GM23338 (cell line): ENCODE results near the gene NEDD4. TPM values are rescaled to one million over a fixed set of nuclear protein-coding genes. Genes with fewer than 3 reads are reported as not detected.

Experiments
- ATAC-seq: fragments of 200-7000 bp; cut with Tn5 transposase; 3 replicates; pipeline ENCODE4 v1.9.1; 2020
- DNase-seq: peaks from one replicate; pipeline ENCODE4 v3.0.0-alpha.2; 2015; ENCODE audit warnings: low spot score
- H2AFZ ChIP-seq: fragments of 200-600 bp; sonication (generic); 2 replicates; pipeline ENCODE4 v1.8.0; 2016; ENCODE audit warnings: antibody characterized with exemption, mild to moderate bottlenecking, moderate library complexity
- H3F3A ChIP-seq: fragments of 200-600 bp; sonication (generic); replicated peaks from 2 replicates; pipeline ENCODE4 v1.8.0; 2017; ENCODE audit warnings: antibody characterized with exemption, mixed run types, low read depth
- H3K27ac ChIP-seq: fragments of 200-600 bp; sonication (generic); 2 replicates; pipeline ENCODE4 v1.6.1; 2016; ENCODE audit warnings: low read depth
- H3K27me3 ChIP-seq: fragments of 200-600 bp; sonication (generic); 2 replicates; pipeline ENCODE4 v1.8.0; 2016; ENCODE audit warnings: mild to moderate bottlenecking, mixed run types, moderate library complexity; ENCODE audit not compliant: insufficient read depth
- H3K36me3 ChIP-seq: fragments of 200-600 bp; sonication (generic); 2 replicates; pipeline ENCODE4 v1.8.0; 2016; ENCODE audit warnings: mild to moderate bottlenecking; ENCODE audit not compliant: insufficient read depth
- H3K4me1 ChIP-seq: fragments of 200-600 bp; sonication (generic); 2 replicates; pipeline ENCODE4 v1.8.0; 2016; ENCODE audit warnings: mild to moderate bottlenecking, moderate library complexity; ENCODE audit not compliant: insufficient read depth
- H3K4me2 ChIP-seq: fragments of 200-600 bp; sonication (generic); 2 replicates; pipeline ENCODE4 v1.7.1; 2017; ENCODE audit warnings: mixed run types
- H3K4me3 ChIP-seq: fragments of 200-600 bp; sonication (generic); 2 replicates; pipeline ENCODE4 v1.6.1; 2016; ENCODE audit warnings: mixed run types
- H3K79me2 ChIP-seq: fragments of 200-600 bp; sonication (generic); replicated peaks from 2 replicates; pipeline ENCODE4 v1.8.0; 2017; ENCODE audit warnings: mild to moderate bottlenecking; ENCODE audit not compliant: insufficient read depth
- H3K9me2 ChIP-seq: fragments of 200-600 bp; sonication (generic); 2 replicates; pipeline ENCODE4 v1.8.0; 2017; ENCODE audit not compliant: insufficient read depth
- H4K20me1 ChIP-seq: fragments of 200-600 bp; sonication (generic); replicated peaks from 2 replicates; pipeline ENCODE4 v1.8.0; 2017; ENCODE audit warnings: mild to moderate bottlenecking; ENCODE audit not compliant: insufficient read depth
- H3K27ac Mint-ChIP-seq: 2 replicates; pipeline ENCODE4 v1.8.0; 2020; ENCODE audit warnings: inconsistent platforms, mild to moderate bottlenecking, moderate library complexity, mixed read lengths
- H3K27me3 Mint-ChIP-seq: 3 replicates; pipeline ENCODE4 v1.8.0; 2022; ENCODE audit warnings: low read depth, mild to moderate bottlenecking, moderate library complexity, mixed read lengths, inconsistent platforms; ENCODE audit not compliant: insufficient read depth, poor library complexity
- H3K36me3 Mint-ChIP-seq: 3 replicates; pipeline ENCODE4 v1.8.0; 2021; ENCODE audit warnings: low read depth, mild to moderate bottlenecking, inconsistent platforms, moderate library complexity, mixed read lengths
- H3K4me1 Mint-ChIP-seq: 3 replicates; pipeline ENCODE4 v1.8.0; 2020; ENCODE audit warnings: mild to moderate bottlenecking, inconsistent platforms, mixed read lengths
- H3K4me3 Mint-ChIP-seq: 3 replicates; pipeline ENCODE4 v1.8.0; 2021; ENCODE audit warnings: moderate library complexity, mild to moderate bottlenecking, inconsistent platforms, mixed read lengths
- H3K9me3 Mint-ChIP-seq: 3 replicates; pipeline ENCODE4 v1.8.0; 2020; ENCODE audit warnings: moderate library complexity, mild to moderate bottlenecking, inconsistent platforms, mixed read lengths
- CREB1 ChIP-seq: fragments of 250-450 bp; sonication (Bioruptor Pico); IDR thresholded peaks from 2 replicates; pipeline ENCODE4 v1.5.0; 2020; ENCODE audit warnings: low read depth, mild to moderate bottlenecking, moderate library complexity
- EZH2 ChIP-seq: fragments of 200-600 bp; sonication (generic); IDR thresholded peaks from one replicate; pipeline ENCODE4 v1.8.0; 2017; ENCODE audit warnings: antibody characterized with exemption, mild to moderate bottlenecking, low read depth; ENCODE audit not compliant: unreplicated experiment
- EZH2phosphoT487 ChIP-seq: fragments of 200-600 bp; sonication (generic); IDR thresholded peaks from one replicate; pipeline ENCODE4 v1.8.1; 2018; ENCODE audit warnings: antibody characterized with exemption; ENCODE audit not compliant: unreplicated experiment
- JUNB ChIP-seq: IDR thresholded peaks from one replicate; pipeline ENCODE4 v1.6.1; 2016; ENCODE audit warnings: antibody characterized with exemption; ENCODE audit not compliant: unreplicated experiment
- NANOG ChIP-seq: IDR thresholded peaks from 2 replicates; pipeline ENCODE4 v1.6.1; 2016; ENCODE audit warnings: antibody characterized with exemption, borderline replicate concordance
- POLR2AphosphoS5 ChIP-seq: IDR thresholded peaks from 2 replicates; pipeline ENCODE4 v1.6.1; 2016; ENCODE audit warnings: antibody characterized with exemption, low read depth
- STAT1 ChIP-seq: IDR thresholded peaks from one replicate; pipeline ENCODE4 v1.6.1; 2016; ENCODE audit warnings: antibody characterized with exemption; ENCODE audit not compliant: unreplicated experiment
- ZNF114 ChIP-seq: fragments of 250-450 bp; sonication (Bioruptor Pico); IDR thresholded peaks from 2 replicates; pipeline ENCODE4 v1.5.0; 2020; ENCODE audit warnings: mild to moderate bottlenecking, moderate library complexity
- ZNF331 ChIP-seq: fragments of 250-450 bp; sonication (Bioruptor Pico); IDR thresholded peaks from 2 replicates; pipeline ENCODE4 v1.5.0; 2020; ENCODE audit warnings: low read depth, mild to moderate bottlenecking, moderate library complexity
- polyA plus RNA-seq: library from polyadenylated mRNA; unstranded; fragments of >200 nt; fragmentation: Nextera tagmentation; extraction: Ambion mirVana; gene quantifications from 2 replicates; pipeline ENCODE4 v1.2.1, GENCODE V29; 2016
- total RNA-seq: library from RNA; depleted of rRNA; stranded (reverse); fragments of >200 nt; shearing (Covaris generic); gene quantifications from 2 replicates; pipeline ENCODE4 v1.2.3, GENCODE V29; 2014
- TF ChIP-seq, protein P1 (sequence below): IDR thresholded peaks from 2 replicates; pipeline ENCODE4 v1.6.1; 2016; ENCODE audit warnings: antibody characterized with exemption
- TF ChIP-seq, protein P2 (sequence below), 2 experiments: fragments of 200-600 bp in 1 of 2; sonication (generic) in 1 of 2; conservative IDR thresholded peaks; 2 replicates each; pipeline versions ENCODE4 v1.5.1 to v1.6.1; 2016 to 2017; ENCODE audit warnings: antibody characterized with exemption in 2 of 2, low read depth in 2 of 2, mild to moderate bottlenecking in 2 of 2, moderate library complexity in 1 of 2
- TF ChIP-seq, protein P3 (sequence below): fragments of 250-450 bp; sonication (Bioruptor Pico); IDR thresholded peaks from 2 replicates; pipeline ENCODE4 v1.5.0; 2020; ENCODE audit warnings: mild to moderate bottlenecking, moderate library complexity
- TF ChIP-seq, protein P4 (sequence below): IDR thresholded peaks from one replicate; pipeline ENCODE4 v1.6.1; 2018; ENCODE audit warnings: antibody characterized with exemption; ENCODE audit not compliant: unreplicated experiment

NEDD4 gene
- total and polyA plus RNA-seq, 2 experiments from 2014 or later = 2.1 to 7.2 TPM

DNA sequence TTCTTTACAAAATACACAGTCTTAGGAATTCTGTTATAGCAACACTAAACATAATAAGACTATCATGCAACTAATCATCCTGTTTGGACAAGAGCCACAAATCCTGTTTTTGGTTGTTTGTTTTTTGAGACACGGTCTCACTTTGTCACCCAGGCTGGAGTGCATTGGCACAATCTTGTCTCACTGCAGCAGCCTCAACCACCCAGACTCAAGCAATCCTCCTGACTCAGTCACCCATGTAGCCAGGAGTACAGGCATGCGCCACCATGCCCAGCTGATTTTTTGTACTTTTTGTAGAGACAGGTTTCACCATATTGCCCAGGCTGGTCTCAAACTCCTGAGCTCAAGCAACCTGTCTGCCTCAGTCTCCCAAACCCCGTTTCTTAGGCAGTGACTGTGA lies 28.3 kb downstream of the NEDD4 start:
- no peaks in the 10 kb centered on the region for H3K4me1 Mint-ChIP-seq
- TF ChIP-seq, protein P1, sequence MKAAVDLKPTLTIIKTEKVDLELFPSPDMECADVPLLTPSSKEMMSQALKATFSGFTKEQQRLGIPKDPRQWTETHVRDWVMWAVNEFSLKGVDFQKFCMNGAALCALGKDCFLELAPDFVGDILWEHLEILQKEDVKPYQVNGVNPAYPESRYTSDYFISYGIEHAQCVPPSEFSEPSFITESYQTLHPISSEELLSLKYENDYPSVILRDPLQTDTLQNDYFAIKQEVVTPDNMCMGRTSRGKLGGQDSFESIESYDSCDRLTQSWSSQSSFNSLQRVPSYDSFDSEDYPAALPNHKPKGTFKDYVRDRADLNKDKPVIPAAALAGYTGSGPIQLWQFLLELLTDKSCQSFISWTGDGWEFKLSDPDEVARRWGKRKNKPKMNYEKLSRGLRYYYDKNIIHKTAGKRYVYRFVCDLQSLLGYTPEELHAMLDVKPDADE = no peak
- TF ChIP-seq EZH2phosphoT487 = no peak
- TF ChIP-seq, protein P2, sequence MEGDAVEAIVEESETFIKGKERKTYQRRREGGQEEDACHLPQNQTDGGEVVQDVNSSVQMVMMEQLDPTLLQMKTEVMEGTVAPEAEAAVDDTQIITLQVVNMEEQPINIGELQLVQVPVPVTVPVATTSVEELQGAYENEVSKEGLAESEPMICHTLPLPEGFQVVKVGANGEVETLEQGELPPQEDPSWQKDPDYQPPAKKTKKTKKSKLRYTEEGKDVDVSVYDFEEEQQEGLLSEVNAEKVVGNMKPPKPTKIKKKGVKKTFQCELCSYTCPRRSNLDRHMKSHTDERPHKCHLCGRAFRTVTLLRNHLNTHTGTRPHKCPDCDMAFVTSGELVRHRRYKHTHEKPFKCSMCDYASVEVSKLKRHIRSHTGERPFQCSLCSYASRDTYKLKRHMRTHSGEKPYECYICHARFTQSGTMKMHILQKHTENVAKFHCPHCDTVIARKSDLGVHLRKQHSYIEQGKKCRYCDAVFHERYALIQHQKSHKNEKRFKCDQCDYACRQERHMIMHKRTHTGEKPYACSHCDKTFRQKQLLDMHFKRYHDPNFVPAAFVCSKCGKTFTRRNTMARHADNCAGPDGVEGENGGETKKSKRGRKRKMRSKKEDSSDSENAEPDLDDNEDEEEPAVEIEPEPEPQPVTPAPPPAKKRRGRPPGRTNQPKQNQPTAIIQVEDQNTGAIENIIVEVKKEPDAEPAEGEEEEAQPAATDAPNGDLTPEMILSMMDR (conservative IDR thresholded peaks at IDR 0.05; ENCODE audit: low read depth in 2 of 2) = no peak
- TF ChIP-seq ZNF114 (CRISPR knock-in tag) = no peak
- no peak for TF ChIP-seq JUNB
- TF ChIP-seq EZH2 = no peak
- TF ChIP-seq CREB1 (CRISPR knock-in tag) = no peak
- TF ChIP-seq, protein P3, sequence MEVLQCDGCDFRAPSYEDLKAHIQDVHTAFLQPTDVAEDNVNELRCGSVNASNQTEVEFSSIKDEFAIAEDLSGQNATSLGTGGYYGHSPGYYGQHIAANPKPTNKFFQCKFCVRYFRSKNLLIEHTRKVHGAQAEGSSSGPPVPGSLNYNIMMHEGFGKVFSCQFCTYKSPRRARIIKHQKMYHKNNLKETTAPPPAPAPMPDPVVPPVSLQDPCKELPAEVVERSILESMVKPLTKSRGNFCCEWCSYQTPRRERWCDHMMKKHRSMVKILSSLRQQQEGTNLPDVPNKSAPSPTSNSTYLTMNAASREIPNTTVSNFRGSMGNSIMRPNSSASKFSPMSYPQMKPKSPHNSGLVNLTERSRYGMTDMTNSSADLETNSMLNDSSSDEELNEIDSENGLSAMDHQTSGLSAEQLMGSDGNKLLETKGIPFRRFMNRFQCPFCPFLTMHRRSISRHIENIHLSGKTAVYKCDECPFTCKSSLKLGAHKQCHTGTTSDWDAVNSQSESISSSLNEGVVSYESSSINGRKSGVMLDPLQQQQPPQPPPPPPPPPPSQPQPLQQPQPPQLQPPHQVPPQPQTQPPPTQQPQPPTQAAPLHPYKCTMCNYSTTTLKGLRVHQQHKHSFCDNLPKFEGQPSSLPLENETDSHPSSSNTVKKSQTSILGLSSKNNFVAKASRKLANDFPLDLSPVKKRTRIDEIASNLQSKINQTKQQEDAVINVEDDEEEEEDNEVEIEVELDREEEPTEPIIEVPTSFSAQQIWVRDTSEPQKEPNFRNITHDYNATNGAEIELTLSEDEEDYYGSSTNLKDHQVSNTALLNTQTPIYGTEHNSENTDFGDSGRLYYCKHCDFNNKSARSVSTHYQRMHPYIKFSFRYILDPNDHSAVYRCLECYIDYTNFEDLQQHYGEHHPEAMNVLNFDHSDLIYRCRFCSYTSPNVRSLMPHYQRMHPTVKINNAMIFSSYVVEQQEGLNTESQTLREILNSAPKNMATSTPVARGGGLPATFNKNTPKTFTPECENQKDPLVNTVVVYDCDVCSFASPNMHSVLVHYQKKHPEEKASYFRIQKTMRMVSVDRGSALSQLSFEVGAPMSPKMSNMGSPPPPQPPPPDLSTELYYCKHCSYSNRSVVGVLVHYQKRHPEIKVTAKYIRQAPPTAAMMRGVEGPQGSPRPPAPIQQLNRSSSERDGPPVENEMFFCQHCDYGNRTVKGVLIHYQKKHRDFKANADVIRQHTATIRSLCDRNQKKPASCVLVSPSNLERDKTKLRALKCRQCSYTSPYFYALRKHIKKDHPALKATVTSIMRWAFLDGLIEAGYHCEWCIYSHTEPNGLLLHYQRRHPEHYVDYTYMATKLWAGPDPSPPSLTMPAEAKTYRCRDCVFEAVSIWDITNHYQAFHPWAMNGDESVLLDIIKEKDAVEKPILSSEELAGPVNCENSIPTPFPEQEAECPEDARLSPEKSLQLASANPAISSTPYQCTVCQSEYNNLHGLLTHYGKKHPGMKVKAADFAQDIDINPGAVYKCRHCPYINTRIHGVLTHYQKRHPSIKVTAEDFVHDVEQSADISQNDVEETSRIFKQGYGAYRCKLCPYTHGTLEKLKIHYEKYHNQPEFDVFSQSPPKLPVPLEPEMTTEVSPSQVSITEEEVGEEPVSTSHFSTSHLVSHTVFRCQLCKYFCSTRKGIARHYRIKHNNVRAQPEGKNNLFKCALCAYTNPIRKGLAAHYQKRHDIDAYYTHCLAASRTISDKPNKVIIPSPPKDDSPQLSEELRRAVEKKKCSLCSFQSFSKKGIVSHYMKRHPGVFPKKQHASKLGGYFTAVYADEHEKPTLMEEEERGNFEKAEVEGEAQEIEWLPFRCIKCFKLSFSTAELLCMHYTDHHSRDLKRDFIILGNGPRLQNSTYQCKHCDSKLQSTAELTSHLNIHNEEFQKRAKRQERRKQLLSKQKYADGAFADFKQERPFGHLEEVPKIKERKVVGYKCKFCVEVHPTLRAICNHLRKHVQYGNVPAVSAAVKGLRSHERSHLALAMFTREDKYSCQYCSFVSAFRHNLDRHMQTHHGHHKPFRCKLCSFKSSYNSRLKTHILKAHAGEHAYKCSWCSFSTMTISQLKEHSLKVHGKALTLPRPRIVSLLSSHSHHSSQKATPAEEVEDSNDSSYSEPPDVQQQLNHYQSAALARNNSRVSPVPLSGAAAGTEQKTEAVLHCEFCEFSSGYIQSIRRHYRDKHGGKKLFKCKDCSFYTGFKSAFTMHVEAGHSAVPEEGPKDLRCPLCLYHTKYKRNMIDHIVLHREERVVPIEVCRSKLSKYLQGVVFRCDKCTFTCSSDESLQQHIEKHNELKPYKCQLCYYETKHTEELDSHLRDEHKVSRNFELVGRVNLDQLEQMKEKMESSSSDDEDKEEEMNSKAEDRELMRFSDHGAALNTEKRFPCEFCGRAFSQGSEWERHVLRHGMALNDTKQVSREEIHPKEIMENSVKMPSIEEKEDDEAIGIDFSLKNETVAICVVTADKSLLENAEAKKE (CRISPR knock-in tag) = no peak
- no peak for TF ChIP-seq POLR2AphosphoS5
- no peak for TF ChIP-seq NANOG
- no peak for TF ChIP-seq STAT1
- TF ChIP-seq, protein P4, sequence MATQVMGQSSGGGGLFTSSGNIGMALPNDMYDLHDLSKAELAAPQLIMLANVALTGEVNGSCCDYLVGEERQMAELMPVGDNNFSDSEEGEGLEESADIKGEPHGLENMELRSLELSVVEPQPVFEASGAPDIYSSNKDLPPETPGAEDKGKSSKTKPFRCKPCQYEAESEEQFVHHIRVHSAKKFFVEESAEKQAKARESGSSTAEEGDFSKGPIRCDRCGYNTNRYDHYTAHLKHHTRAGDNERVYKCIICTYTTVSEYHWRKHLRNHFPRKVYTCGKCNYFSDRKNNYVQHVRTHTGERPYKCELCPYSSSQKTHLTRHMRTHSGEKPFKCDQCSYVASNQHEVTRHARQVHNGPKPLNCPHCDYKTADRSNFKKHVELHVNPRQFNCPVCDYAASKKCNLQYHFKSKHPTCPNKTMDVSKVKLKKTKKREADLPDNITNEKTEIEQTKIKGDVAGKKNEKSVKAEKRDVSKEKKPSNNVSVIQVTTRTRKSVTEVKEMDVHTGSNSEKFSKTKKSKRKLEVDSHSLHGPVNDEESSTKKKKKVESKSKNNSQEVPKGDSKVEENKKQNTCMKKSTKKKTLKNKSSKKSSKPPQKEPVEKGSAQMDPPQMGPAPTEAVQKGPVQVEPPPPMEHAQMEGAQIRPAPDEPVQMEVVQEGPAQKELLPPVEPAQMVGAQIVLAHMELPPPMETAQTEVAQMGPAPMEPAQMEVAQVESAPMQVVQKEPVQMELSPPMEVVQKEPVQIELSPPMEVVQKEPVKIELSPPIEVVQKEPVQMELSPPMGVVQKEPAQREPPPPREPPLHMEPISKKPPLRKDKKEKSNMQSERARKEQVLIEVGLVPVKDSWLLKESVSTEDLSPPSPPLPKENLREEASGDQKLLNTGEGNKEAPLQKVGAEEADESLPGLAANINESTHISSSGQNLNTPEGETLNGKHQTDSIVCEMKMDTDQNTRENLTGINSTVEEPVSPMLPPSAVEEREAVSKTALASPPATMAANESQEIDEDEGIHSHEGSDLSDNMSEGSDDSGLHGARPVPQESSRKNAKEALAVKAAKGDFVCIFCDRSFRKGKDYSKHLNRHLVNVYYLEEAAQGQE = no peak
- no peak for TF ChIP-seq ZNF331 (CRISPR knock-in tag)
- no peak for ATAC-seq

More for the DNA sequence above, 28.3 kb downstream of the NEDD4 start:
- Histone ChIP-seq H3K27ac (no peak overlapping the region), H3K9me2 (no peaks in the 10 kb centered on the region), H3K27me3 (no peaks in the 10 kb centered on the region), H2AFZ (no peak overlapping the region), H3F3A (no peaks in the 10 kb centered on the region), H4K20me1 (no peaks in the 10 kb centered on the region), H3K36me3 (no peaks in the 10 kb centered on the region), H3K4me1 (no peaks in the 10 kb centered on the region), H3K4me2 (no peak overlapping the region), H3K79me2 (no peaks in the 10 kb centered on the region), H3K4me3 (no peak overlapping the region)
- no peaks in the 10 kb centered on the region for H3K9me3 Mint-ChIP-seq
- H3K27me3 Mint-ChIP-seq = no peaks in the 10 kb centered on the region
- H3K27ac Mint-ChIP-seq = no peak overlapping the region
- no peak for DNase-seq
- no peak overlapping the region for H3K4me3 Mint-ChIP-seq
- H3K36me3 Mint-ChIP-seq = no peaks in the 10 kb centered on the region
